Heart left ventricle (tissue), 13 donors: ENCODE results near the gene STX11.

ENCODE experiments used
- POLR2A ChIP-seq, 2 donors: fragments of 450-650 bp; IDR thresholded peaks; one replicate each; pipeline ENCODE4 v1.6.1; 2017; ENCODE audit warnings: antibody characterized with exemption in 2 of 2, mild to moderate bottlenecking in 2 of 2, moderate library complexity in 2 of 2
- TF ChIP-seq, protein P1 (sequence below), 12 donors: fragments of 200-600 bp; sonication (generic) in 4 of 12; IDR thresholded peaks; one replicate each; pipeline versions ENCODE4 v1.5.0 to v1.8.0; 2018 to 2022; ENCODE audit warnings: antibody characterized with exemption in 12 of 12, mild to moderate bottlenecking in 5 of 12
- donor health status: ischemic (EF 13 %, LVEDD 7.1; RV severe dilation, severe dysfunction).
- donor health status: DM: no; HTN: yes; CAD: no.
- donor health status: DM: no; HTN: no; CAD: no.
- donor health status: ischemic (EF 25% LVEDD 6.9; RV normal size, moderate dysfunction).
- donor health status: ischemic (EF 25% LVEDD 5.7; RV mildly dilated, moderate dysfunction).
- donor health status: ischemic (EF 35%, LVEDD 5.7; RV mildly dilated, moderate dysfunction).
- donor health status: nonischemic (EF 11% LVEDD 7.7; RV severe dilation, severe dysfunction).
- donor health status: DM: yes; HTN: yes; CAD: no.
- donor health status: PGD.
- donor health status: ischemic (EF 29% LVEDD 5.4; RV normal size, mild dysfunction).
- donor health status: nonischemic (EF 23%, LVEDD 6.1; RV moderate dilation, normal function).

- TF ChIP-seq, protein P1, sequence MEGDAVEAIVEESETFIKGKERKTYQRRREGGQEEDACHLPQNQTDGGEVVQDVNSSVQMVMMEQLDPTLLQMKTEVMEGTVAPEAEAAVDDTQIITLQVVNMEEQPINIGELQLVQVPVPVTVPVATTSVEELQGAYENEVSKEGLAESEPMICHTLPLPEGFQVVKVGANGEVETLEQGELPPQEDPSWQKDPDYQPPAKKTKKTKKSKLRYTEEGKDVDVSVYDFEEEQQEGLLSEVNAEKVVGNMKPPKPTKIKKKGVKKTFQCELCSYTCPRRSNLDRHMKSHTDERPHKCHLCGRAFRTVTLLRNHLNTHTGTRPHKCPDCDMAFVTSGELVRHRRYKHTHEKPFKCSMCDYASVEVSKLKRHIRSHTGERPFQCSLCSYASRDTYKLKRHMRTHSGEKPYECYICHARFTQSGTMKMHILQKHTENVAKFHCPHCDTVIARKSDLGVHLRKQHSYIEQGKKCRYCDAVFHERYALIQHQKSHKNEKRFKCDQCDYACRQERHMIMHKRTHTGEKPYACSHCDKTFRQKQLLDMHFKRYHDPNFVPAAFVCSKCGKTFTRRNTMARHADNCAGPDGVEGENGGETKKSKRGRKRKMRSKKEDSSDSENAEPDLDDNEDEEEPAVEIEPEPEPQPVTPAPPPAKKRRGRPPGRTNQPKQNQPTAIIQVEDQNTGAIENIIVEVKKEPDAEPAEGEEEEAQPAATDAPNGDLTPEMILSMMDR (IDR thresholded peaks at IDR 0.05), result no peak
- TF ChIP-seq POLR2A (IDR thresholded peaks at IDR 0.05), result no peak
Observed at GRCh38 chr6:144215402-144215931, 65.2 kb downstream of the STX11 start.
